C4-2B (cell line): ENCODE data around the gene LRP10.

Experiments used
- CTCF ChIP-seq: fragments of 450-650 bp; conservative IDR thresholded peaks from 2 replicates; pipeline ENCODE4 v1.5.1; 2017; ENCODE audit warnings: mild to moderate bottlenecking
- ZFX ChIP-seq: fragments of 450-650 bp; IDR thresholded peaks from 2 replicates; pipeline ENCODE4 v1.6.1; 2017

- no peak for TF ChIP-seq CTCF
- no peak for TF ChIP-seq ZFX
Measured at GRCh38 chr14:22883173-22883976, 11.8 kb downstream of the LRP10 start, which contains the start of gene REM2.
